Fibroblast of lung (primary cell): ENCODE data around the gene RETNLB. TPM values are rescaled to one million over a fixed set of nuclear protein-coding genes. Genes with fewer than 3 reads are reported as not detected.

ENCODE experiments used
- DNase-seq, 2 donors: peaks; one replicate each; pipeline versions ENCODE4 v3.0.0 to v3.0.0-alpha.2; 2010; ENCODE audit warnings: low read depth in 2 of 2
- H2AFZ ChIP-seq: 2 replicates; pipeline ENCODE4 v1.5.1; 2012; ENCODE audit warnings: low read length, control low read depth, inconsistent platforms
- H3K27ac ChIP-seq: 2 replicates; pipeline ENCODE4 v1.5.1; 2011; ENCODE audit warnings: low read length, control low read depth; ENCODE audit not compliant: insufficient read depth
- H3K27me3 ChIP-seq: 2 replicates; pipeline ENCODE4 v1.5.1; 2011; ENCODE audit warnings: mild to moderate bottlenecking, low read length; ENCODE audit not compliant: control insufficient read depth, insufficient read depth
- H3K36me3 ChIP-seq: 2 replicates; pipeline ENCODE4 v1.5.1; 2011; ENCODE audit warnings: low read length; ENCODE audit not compliant: control insufficient read depth, insufficient read depth
- H3K4me1 ChIP-seq: 2 replicates; pipeline ENCODE4 v1.5.1; 2011; ENCODE audit warnings: low read length; ENCODE audit not compliant: control insufficient read depth, insufficient read depth; ENCODE audit errors: extremely low read depth
- H3K4me2 ChIP-seq: 2 replicates; pipeline ENCODE4 v1.5.1; 2011; ENCODE audit warnings: low read length, control low read depth; ENCODE audit not compliant: insufficient read depth; ENCODE audit errors: extremely low read depth
- H3K4me3 ChIP-seq, 4 experiments: fragments of 200-600 bp in 1 of 4; sonication (generic) in 1 of 4; replicated peaks in 1 of 4; 2 replicates each; pipeline ENCODE4 v1.5.1; 2011 to 2016; ENCODE audit warnings: low read length in 4 of 4, low read depth in 3 of 4, mild to moderate bottlenecking in 3 of 4, control low read depth in 2 of 4, inconsistent platforms in 1 of 4, mixed read lengths in 1 of 4; ENCODE audit not compliant: insufficient read depth in 1 of 4; ENCODE audit errors: control extremely low read depth in 1 of 4
- H3K79me2 ChIP-seq: 2 replicates; pipeline ENCODE4 v1.5.1; 2012; ENCODE audit warnings: mild to moderate bottlenecking, low read length, inconsistent platforms; ENCODE audit not compliant: control insufficient read depth, insufficient read depth
- H3K9ac ChIP-seq: 2 replicates; pipeline ENCODE4 v1.5.1; 2011; ENCODE audit warnings: mild to moderate bottlenecking, low read length, control low read depth; ENCODE audit not compliant: insufficient read depth
- H3K9me3 ChIP-seq: 2 replicates; pipeline ENCODE4 v1.5.1; 2012; ENCODE audit warnings: low read depth, low read length; ENCODE audit not compliant: control insufficient read depth, insufficient read depth
- H4K20me1 ChIP-seq: 2 replicates; pipeline ENCODE4 v1.5.1; 2011; ENCODE audit warnings: low read length; ENCODE audit not compliant: control insufficient read depth, insufficient read depth; ENCODE audit errors: extremely low read depth
- EZH2 ChIP-seq: IDR thresholded peaks from 2 replicates; pipeline ENCODE4 v1.5.1; 2012; ENCODE audit warnings: low read length, control low read depth, mild to moderate bottlenecking; ENCODE audit errors: missing control alignments
- polyA plus RNA-seq, 2 donors: library from polyadenylated mRNA; depleted of rRNA in 1 of 2; stranded (reverse) in 1 of 2; unstranded in 1 of 2; fragments of >200 nt; gene quantifications; 2 replicates each; pipeline ENCODE4 v1.2.1, GENCODE V29; 2011 to 2012; ENCODE audit warnings: missing spikeins in 1 of 2
- total RNA-seq: library from RNA; depleted of rRNA; stranded (reverse); fragments of >200 nt; gene quantifications from 2 replicates; pipeline ENCODE4 v1.2.1, GENCODE V29; 2014
- TF ChIP-seq, protein P1 (sequence below), 2 donors: IDR thresholded peaks in 1 of 2; conservative IDR thresholded peaks in 1 of 2; 1 replicate in 1 of 2; 2 replicates in 1 of 2; pipeline ENCODE4 v1.5.1; 2011 to 2012; ENCODE audit warnings: low read length in 2 of 2, control low read depth in 1 of 2, inconsistent platforms in 1 of 2, low read depth in 1 of 2, mild to moderate bottlenecking in 1 of 2

Gene RETNLB
- total and polyA plus RNA-seq, 2 donors (not counting 1 experiment from before 2014, with no cell fraction given): not detected

GRCh38 chr3:108736821-108737220 is 20.4 kb downstream of the RETNLB start:
- DNase-seq: no peak
- no peak for TF ChIP-seq EZH2
- TF ChIP-seq, protein P1, sequence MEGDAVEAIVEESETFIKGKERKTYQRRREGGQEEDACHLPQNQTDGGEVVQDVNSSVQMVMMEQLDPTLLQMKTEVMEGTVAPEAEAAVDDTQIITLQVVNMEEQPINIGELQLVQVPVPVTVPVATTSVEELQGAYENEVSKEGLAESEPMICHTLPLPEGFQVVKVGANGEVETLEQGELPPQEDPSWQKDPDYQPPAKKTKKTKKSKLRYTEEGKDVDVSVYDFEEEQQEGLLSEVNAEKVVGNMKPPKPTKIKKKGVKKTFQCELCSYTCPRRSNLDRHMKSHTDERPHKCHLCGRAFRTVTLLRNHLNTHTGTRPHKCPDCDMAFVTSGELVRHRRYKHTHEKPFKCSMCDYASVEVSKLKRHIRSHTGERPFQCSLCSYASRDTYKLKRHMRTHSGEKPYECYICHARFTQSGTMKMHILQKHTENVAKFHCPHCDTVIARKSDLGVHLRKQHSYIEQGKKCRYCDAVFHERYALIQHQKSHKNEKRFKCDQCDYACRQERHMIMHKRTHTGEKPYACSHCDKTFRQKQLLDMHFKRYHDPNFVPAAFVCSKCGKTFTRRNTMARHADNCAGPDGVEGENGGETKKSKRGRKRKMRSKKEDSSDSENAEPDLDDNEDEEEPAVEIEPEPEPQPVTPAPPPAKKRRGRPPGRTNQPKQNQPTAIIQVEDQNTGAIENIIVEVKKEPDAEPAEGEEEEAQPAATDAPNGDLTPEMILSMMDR (conservative IDR thresholded peaks at IDR 0.05 in 1 of 2, IDR thresholded peaks at IDR 0.05 in 1 of 2; ENCODE audit: low read depth in 1 of 2, low read length in 2 of 2): no peak
- Histone ChIP-seq H3K9me3 (no peaks in the 10 kb centered on the region), H3K4me3 (no peak overlapping the region), H2AFZ (no peak overlapping the region), H3K79me2 (no peaks in the 10 kb centered on the region), H3K27ac (no peak overlapping the region), H3K9ac (no peak overlapping the region), H4K20me1 (no peaks in the 10 kb centered on the region), H3K27me3 (no peaks in the 10 kb centered on the region), H3K36me3 (no peaks in the 10 kb centered on the region), H3K4me2 (no peak overlapping the region), H3K4me1 (no peaks in the 10 kb centered on the region)

- no peaks in the 10 kb centered on the region for H4K20me1 ChIP-seq
- H2AFZ ChIP-seq: no peak overlapping the region
- no peaks in the 10 kb centered on the region for H3K9me3 ChIP-seq
- no peaks in the 10 kb centered on the region for H3K27me3 ChIP-seq
- no peak overlapping the region for H3K27ac ChIP-seq
- no peak overlapping the region for H3K9ac ChIP-seq
- no peaks in the 10 kb centered on the region for H3K79me2 ChIP-seq
- no peak overlapping the region for H3K4me3 ChIP-seq
- TF ChIP-seq EZH2: no peak
- TF ChIP-seq, protein P1 (conservative IDR thresholded peaks at IDR 0.05 in 1 of 2, IDR thresholded peaks at IDR 0.05 in 1 of 2; ENCODE audit: low read depth in 1 of 2, low read length in 2 of 2): no peak
- no peak for DNase-seq
- no peaks in the 10 kb centered on the region for H3K36me3 ChIP-seq
- H3K4me2 ChIP-seq: no peak overlapping the region
- H3K4me1 ChIP-seq: no peaks in the 10 kb centered on the region
These were observed 28.3 kb downstream of the RETNLB start for GRCh38 chr3:108728934-108729333.

- TF ChIP-seq, protein P1 (conservative IDR thresholded peaks at IDR 0.05 in 1 of 2, IDR thresholded peaks at IDR 0.05 in 1 of 2; ENCODE audit: low read depth in 1 of 2, low read length in 2 of 2): no peak
- no peak for TF ChIP-seq EZH2
- no peaks in the 10 kb centered on the region for H3K36me3 ChIP-seq
- no peak for DNase-seq
These were observed 29.1 kb downstream of the RETNLB start for GRCh38 chr3:108728105-108728504.

More at GRCh38 chr3:108728105-108728504, 29.1 kb downstream of the RETNLB start:
- Histone ChIP-seq H3K79me2 (no peaks in the 10 kb centered on the region), H3K4me2 (no peak overlapping the region), H3K27me3 (no peaks in the 10 kb centered on the region), H4K20me1 (no peaks in the 10 kb centered on the region), H3K4me1 (no peaks in the 10 kb centered on the region), H3K27ac (no peak overlapping the region), H3K9ac (no peak overlapping the region), H3K4me3 (no peak overlapping the region), H3K9me3 (no peaks in the 10 kb centered on the region), H2AFZ (no peak overlapping the region)
